NCI-H460 (cell line): ENCODE data around the gene KRR1. TPM values are rescaled to one million over a fixed set of nuclear protein-coding genes. Genes with fewer than 3 reads are reported as not detected.
"Not testable (repeated sequence)": the region's sequence is repeated elsewhere in the genome, so short reads cannot be mapped to it uniquely, and the experiment has no call there.

Experiments
- DNase-seq: peaks from one replicate; pipeline ENCODE4 v3.0.0-alpha.2; 2016; ENCODE audit warnings: low read depth; ENCODE audit errors: extremely low read depth
- total RNA-seq: library from RNA; depleted of rRNA; stranded (reverse); fragments of >200 nt; shearing (Covaris generic); gene quantifications from 2 replicates; pipeline ENCODE4 v1.2.3, GENCODE V29; 2014

Gene KRR1
- total RNA-seq, 1 experiment from 2014 or later = 62.1 TPM

DNA sequence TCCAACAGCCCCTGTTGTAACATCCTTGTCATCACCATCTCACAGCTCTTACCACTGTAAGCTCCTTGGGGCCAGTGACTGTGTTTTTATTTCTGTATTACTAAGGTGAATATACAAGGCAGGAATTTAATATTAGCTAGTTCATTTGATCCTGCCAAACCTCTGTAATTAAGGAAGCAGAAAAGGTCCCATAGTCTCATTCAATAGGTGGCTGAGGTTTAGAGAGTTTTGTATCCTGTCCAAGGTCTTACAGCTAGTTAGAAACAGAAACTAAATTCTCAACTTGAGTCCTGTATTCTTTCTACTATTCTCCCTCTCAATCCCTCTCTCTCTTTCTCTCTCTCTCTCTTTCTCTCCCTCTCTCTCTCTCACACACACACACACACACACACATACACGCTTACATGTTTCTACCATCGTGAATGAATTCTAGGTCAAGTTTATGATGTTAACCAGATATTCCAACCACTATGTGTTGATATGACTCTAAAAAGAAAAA, 31.4 kb downstream of the KRR1 start:
- DNase-seq = no peak

DNA sequence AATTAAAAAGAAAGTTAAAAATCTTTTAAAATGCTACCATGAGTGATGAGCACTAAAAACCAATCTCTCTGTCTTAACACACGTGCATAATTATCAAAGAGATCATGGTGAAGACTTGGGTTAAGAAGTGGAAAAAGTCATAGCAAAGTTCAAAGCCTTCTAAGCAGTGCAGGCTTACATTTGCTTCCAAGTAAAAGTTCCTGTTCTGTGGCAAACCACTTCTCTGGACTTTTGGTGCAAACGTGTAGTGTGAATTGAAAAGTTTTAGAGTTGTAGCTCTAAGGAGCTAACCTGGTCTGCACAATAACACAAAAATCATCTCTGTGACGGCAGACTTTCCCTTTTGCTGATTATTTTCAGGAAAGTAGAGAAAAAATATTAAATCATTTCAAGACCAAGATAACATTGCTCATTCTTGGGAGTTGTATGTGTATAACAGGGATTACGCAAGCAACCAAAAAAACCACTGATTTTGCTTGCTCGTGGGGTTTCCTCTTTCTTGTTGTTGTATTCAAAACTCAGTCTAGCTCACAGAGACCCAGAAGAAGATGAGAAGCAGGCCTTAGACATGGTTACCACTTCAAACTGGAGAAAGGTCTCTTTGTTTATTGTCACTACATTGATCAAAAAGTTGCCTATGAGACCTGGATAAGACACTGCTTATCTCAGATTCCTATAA, 33.2 kb downstream of the KRR1 start:
- no peak for DNase-seq

DNA sequence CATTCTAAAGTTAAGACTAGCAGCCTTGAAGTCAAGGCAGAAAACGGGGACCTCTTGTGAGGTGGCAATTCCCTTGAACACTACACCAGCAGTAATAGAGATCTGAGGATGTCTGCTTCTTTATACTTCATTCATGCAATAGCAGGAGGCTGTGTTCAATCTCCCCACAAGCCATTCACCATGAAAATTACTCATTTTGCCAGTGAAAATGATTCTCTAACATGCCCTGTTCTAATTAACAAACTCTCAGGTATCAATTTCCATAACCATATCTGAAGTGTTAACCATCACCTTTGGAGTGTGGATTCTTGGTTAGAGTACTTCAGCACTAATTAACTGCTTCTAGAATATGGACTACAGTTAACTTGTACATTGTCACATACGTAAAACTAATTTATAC, 34.3 kb downstream of the KRR1 start:
- DNase-seq = no peak

DNA sequence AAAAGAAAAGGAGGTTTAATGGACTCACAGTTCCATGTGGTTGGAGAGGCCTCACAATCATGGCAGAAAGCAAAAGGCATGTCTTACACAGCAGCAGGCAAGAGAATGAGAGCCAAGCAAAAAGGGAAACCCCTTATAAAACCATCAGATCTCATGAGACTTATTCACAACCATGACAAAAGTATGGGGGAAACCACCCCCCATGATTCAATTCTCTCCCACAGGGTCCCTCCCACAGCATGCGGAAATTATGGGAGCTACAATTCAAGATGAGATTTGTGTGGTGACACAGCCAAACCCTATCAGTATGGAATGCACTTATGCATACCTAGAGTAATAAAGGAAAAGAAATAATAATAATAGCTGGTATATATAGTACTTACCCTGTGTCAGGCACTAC, 35.3 kb downstream of the KRR1 start:
- DNase-seq = no peak

DNA sequence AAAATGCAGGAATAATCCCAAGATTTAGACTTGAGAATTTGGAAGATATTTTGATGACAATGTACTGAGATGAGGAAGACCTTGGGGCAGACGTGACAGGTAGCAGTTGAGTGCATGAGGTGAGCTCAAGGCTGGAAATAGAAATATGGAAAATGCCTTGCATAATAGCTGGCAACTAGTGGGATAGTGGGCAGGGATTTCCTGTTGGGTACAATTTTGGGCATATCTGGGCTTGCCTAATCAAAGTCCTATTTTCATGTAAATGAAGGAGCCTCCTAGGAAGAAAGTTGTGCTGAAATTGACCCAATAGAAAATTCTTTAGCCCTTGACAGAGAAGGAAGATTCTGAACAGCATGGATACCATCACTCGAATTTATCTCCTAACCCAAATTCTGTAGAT, 37.3 kb downstream of the KRR1 start:
- no peak for DNase-seq

DNA sequence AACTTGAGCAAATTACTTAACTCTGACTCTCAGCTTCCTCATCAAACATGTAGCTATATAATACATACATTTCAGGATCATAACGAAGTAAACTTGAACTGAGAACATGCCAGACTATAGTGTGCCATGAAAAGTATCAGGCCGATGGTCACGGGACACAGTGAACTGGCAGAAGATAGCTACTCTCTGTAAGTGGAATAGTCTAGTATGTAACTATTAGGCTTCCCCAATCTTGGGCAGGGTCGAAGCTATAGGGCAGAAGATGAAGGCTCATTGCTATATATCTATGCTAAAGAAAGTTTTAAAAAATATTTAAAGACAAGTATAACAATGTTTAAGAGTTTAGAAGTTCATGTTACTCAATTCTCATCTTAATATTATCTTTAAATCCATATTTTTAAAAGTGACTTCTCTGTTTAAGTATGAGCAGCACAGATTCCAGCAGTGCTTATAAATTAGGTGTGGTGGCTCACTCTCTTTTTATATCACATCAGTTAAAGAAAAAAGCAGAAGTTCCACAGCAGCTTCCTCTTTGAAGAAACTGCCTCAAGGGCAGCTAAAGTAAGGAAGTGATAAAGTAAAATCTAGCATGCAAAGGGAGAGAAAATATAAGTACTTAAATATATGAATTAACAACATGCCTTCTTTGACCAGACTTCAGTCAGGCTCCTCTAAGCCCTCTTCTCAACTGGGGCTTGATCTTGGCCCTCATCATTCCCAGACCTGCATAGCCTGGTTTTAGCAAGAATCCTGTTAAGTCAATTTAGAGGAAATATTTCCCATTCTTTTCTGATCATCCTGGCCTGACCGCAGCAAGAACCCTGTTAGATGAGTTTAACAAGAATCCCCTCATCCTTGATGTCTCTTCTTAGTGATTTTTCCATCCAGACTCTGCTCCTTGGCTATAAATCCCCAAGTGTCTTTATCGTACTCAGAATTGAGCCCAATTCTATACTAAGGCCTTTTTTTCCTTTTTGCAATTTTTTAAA, 39.2 kb downstream of the KRR1 start:
- DNase-seq = no peak

DNA sequence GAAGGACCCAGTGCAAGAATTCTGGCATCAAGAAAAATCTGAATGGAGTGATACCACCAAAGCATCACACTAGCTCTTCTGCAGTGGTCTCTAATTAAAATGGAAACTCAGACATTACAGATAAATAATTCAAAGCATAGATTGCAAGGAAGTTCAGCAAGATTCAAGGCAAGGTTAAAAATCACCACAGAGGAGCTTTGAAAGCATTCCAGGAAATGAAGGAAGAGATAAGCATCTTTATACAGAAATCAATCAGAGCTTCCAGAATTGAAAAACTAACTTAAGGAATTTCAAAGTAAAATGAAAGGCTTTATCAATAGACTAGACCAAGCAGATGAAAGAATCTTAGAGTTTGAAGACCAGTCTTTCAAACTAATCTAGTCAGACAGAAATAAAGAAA, 51.2 kb downstream of the KRR1 start:
- DNase-seq = no peak

- DNase-seq = no peak
These were observed 51.7 kb downstream of the KRR1 start for GRCh38 chr12:75459755-75460154.

DNA sequence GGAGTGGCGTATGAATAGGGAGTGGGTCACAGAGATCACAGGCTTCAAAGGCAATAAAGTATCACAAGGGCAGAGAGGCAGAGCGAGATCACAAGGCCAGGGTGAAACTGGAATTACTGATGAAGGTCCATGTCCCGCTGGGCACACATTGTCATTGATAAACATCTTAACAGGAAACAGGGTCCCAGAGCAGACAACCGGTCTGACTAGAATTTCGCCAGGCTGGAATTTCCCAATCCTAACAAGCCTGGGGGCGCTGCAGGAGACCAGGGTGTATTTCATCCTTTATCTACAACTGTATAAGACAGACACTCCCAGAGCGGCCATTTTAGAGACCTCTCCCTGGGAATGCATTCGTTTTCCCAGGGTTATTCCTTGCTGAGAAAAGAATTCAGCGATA, 53.5 kb downstream of the KRR1 start:
- DNase-seq = not testable (repeated sequence)

DNA sequence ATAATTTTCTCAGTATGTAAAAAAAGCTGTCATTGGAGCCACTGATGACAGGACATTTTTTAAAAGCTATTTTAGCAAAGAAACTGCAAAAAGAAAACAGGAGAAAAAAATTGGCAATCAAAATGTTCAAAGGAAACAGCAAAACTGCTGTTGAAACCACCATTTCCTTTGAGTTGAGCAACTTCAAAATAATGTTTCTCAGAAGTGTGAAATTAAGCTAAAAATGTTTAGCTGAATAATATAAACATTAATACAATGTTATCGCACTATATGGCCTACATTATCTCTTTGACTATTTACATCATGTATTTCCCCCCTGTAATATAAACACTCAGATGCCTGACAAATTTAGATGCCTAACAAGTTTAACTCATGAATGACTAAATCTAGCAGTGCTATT, 54.2 kb downstream of the KRR1 start:
- DNase-seq = no peak

- DNase-seq = no peak
These were observed 55.6 kb downstream of the KRR1 start for GRCh38 chr12:75455839-75456238.

DNA sequence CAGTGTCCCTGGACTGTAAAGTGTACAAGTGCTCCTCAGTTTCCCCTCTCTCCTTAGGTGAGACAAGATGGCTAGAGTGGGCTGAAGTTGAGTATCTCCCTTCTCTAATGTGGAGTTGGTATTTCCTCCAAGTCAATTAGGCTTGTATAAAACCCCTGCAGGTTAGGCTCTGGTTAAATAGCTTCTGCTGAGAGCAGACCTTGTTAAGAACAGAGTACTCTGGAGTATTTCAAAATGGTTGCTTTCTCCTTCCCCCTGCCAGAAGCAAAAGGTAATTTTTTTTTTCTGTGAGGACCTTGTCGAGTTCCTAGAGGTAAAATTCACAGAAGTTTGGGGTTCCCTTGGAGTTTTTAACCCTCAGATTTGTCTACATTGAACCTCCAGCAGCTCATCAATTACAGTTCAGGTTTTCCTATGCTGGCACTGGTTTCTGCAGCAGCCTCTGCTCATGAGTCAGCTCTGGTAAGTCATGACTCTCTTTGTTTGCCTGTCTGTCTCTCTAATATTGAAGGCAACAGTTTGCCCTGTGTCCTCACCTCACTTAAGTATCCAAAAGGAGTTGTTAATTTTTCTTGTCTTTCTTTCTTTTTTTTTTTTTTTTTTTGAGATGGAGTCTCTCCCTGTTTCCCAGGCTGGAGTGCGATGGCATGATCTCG, 58.6 kb downstream of the KRR1 start:
- no peak for DNase-seq

DNA sequence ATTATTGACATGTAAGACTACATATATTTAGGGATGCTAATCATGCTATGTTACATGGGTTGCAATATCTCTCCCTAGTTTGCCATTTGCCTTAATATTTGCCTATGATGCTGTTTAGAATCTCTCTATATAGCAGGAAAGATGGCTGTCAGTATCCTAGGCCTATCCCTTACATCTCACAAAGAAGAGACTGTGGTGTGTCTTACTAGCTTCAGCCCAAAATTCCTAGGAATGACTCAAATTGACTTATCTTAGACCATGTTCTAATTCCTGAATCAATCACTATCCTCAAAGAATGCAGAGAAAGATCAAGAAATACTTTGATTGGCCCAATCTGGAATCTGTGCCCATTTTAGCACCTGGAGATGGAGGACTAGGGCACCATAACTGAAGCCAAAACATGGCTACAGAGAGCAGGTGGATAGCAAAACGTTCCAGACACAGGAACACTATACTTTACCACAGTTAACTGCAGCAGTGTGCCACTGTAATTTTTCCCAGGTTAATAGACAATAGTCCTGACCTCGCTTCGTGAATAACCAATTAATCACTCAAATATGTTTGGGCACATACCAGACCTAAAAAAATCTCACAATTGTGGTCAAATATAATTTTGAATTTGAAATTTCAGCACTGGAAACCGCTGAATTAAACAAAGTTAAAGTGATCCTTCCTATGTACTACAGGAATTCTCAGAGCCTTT, 63.6 kb downstream of the KRR1 start:
- DNase-seq = no peak

DNA sequence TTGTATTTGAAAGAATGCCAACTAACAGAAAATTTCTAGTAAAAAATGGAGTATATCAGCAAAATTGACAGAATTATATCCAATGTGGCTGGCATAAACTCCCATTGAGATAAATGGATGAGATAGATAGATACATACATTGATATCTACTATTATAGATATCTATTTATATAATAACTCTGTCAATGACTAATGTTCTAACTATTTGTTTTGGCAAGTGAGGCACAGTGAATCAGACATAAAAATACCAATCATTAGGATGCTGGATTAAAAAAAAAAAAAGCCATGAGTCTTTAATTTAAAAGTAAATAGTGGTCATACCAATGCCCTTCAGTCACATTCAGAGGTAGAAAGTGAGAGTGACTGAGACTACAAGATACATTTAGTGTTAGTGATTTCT, 64.6 kb downstream of the KRR1 start:
- DNase-seq = no peak

DNA sequence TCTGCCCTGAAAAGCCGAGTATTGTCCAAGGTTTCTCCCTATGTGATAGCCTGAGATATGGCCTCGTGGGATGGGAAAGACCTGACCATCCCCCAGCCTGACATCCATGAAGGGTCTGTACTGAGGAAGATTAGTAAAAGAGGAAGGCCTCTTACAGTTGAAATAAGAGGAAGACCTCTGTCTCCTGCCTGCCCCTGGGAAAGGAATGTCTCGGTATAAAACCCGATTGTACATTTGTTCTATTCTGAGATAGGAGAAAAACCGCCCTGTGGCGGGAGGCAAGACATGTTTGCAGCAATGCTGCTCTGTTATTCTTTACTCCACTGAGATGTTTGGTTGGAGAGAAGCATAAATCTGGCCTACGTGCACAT, 66.3 kb downstream of the KRR1 start:
- DNase-seq = not testable (repeated sequence)

DNA sequence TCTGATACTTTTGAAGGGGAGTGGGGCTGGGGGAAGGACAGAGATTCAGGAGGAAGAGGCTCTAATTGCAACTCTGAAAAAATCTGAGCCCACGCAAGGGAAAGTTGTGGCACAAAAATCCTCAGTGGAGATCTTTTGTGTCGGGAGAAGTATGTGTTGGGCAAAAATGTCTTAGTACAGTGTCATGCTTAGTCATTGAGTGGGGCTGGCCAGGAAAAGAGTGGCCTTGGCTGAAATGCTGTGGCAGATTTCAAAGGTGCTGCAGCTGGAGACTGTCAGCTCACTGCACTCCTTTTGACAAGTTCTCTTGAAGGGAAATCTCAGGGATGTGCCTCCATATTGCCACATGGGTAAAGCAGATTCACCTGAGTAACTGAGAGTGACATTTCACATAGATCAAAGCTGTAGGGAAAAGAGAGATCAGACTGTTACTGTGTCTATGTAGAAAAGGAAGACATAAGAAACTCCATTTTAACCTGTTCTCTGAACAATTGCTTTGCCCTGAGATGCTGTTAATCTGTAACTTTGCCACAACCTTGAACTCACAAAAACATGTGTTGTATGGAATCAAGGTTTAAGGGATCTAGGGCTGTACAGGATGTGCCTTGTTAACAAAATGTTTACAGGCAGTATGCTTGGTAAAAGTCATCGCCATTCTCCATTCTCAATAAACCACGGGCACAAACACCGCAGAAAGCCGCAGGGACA, 66.8 kb downstream of the KRR1 start:
- no peak for DNase-seq

- DNase-seq = no peak
These were observed 67.7 kb downstream of the KRR1 start for GRCh38 chr12:75443709-75444108.

- not testable (repeated sequence) for DNase-seq
These were observed 69.0 kb downstream of the KRR1 start for GRCh38 chr12:75442454-75442853.

DNA sequence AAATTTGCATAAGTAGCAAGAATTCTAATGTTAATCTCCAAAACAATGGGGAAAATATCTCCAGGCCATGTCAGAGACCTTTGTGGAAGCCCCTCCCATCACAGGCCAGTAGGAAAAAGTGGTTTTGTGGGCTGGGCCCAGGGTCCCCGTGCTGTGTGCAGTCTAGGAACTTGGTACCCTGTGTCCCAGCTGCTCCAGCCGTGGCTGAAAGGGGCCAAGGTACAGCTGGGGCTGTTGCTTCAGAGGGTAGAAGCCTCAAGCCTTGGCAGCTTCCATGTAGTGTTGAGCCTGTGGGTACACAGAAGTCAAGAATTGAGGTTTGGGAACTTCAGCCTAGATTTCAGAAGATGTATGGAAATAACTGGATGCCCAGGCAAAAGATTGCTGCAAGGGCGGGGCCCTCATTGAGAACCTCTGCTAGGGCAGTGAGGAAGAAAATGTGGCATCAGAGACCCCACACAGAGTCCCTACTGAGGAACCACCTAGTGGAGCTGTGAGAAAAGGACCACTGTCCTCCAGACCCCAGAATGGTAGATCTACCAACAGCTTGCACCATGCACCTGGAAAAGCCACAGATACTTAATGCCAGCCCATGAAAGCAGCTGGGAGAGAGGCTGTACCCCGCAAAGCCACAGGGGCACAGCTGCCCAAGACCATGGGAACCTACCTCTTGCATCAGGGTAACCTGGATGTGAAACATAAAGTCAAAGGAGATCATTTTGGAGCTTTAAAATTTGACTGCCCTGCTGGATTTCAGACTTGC, 69.5 kb downstream of the KRR1 start:
- DNase-seq = not testable (repeated sequence)
